ENCODE results near the gene NCSTN.
A peak's percentile ranks its signal among the peaks of the same experiment; 100 is the strongest.

Gene NCSTN

GRCh38 chr1:160342953-160343869, at the start of gene NCSTN, which contains the start of gene COPA:
Gene NCSTN (plus strand): TSS chr1:160343383. CDS start chr1:160343397, 14 bp downstream.
Gene COPA (minus strand): TSS chr1:160343250. CDS start chr1:160343170, 80 bp downstream.
- no peaks in the 10 kb centered on the region for H3K27me3 ChIP-seq (ENCODE audit: control insufficient read depth in 1 of 2, insufficient read depth in 2 of 2, low read length in 2 of 2)
- H3K36me3 ChIP-seq (ENCODE audit: control insufficient read depth in 2 of 2, insufficient read depth in 2 of 2, low read length in 2 of 2) = peaks cover 15 to 23% of the 10 kb centered on the region in 2 donors

GRCh38 chr1:160296036-160296435, 47.1 kb upstream of the NCSTN start:
- no peaks in the 10 kb centered on the region for H3K9me3 ChIP-seq (ENCODE audit: control insufficient read depth in 2 of 2, low read length in 2 of 2)
- H3K27ac ChIP-seq (ENCODE audit: low read length) = no peak overlapping the region
- H3K36me3 ChIP-seq (ENCODE audit: control insufficient read depth in 2 of 2, insufficient read depth in 2 of 2, low read length in 2 of 2) = peaks cover 79 to 80% of the 10 kb centered on the region in 2 donors
- H3K9ac ChIP-seq (ENCODE audit: low read length in 2 of 2) = no peak overlapping the region
- H3K27me3 ChIP-seq (ENCODE audit: control insufficient read depth in 1 of 2, insufficient read depth in 2 of 2, low read length in 2 of 2) = no peaks in the 10 kb centered on the region
- no peak overlapping the region for H3K4me3 ChIP-seq (ENCODE audit: low read length in 2 of 2)
- no peaks in the 10 kb centered on the region for H3K4me1 ChIP-seq (ENCODE audit: control insufficient read depth, insufficient read depth, low read length)

More at GRCh38 chr1:160342953-160343869, at the start of gene NCSTN, which contains the start of gene COPA:
- Histone ChIP-seq H3K4me3 (ENCODE audit: low read length in 2 of 2) (peak within 1 kb of the TSS; percentile 98), H3K9me3 (ENCODE audit: control insufficient read depth in 2 of 2, low read length in 2 of 2) (no peaks in the 10 kb centered on the region), H3K4me1 (ENCODE audit: control insufficient read depth, insufficient read depth, low read length) (peaks cover 16% of the 10 kb centered on the region), H3K27ac (ENCODE audit: low read length) (peak within 1 kb of the TSS; percentile 89), H3K9ac (ENCODE audit: low read length in 2 of 2) (peak within 1 kb of the TSS; percentile 99)

- Histone ChIP-seq H3K4me3 (ENCODE audit: low read length in 2 of 2) (no peak overlapping the region), H3K9ac (ENCODE audit: low read length in 2 of 2) (no peak overlapping the region), H3K27me3 (ENCODE audit: control insufficient read depth in 1 of 2, insufficient read depth in 2 of 2, low read length in 2 of 2) (no peaks in the 10 kb centered on the region), H3K27ac (ENCODE audit: low read length) (no peak overlapping the region), H3K4me1 (ENCODE audit: control insufficient read depth, insufficient read depth, low read length) (no peaks in the 10 kb centered on the region), H3K36me3 (ENCODE audit: control insufficient read depth in 2 of 2, insufficient read depth in 2 of 2, low read length in 2 of 2) (peaks cover 45 to 48% of the 10 kb centered on the region in 2 donors), H3K9me3 (ENCODE audit: control insufficient read depth in 2 of 2, low read length in 2 of 2) (no peaks in the 10 kb centered on the region)
Measured at GRCh38 chr1:160300173-160300572, 43.0 kb upstream of the NCSTN start.

- no peaks in the 10 kb centered on the region for H3K4me1 ChIP-seq (ENCODE audit: control insufficient read depth, insufficient read depth, low read length)
- peaks cover 50 to 61% of the 10 kb centered on the region in 2 donors for H3K36me3 ChIP-seq (ENCODE audit: control insufficient read depth in 2 of 2, insufficient read depth in 2 of 2, low read length in 2 of 2)
- no peak overlapping the region for H3K27ac ChIP-seq (ENCODE audit: low read length)
- no peaks in the 10 kb centered on the region for H3K9me3 ChIP-seq (ENCODE audit: control insufficient read depth in 2 of 2, low read length in 2 of 2)
- H3K9ac ChIP-seq (ENCODE audit: low read length in 2 of 2) = no peak overlapping the region
- no peaks in the 10 kb centered on the region for H3K27me3 ChIP-seq (ENCODE audit: control insufficient read depth in 1 of 2, insufficient read depth in 2 of 2, low read length in 2 of 2)
- no peak overlapping the region for H3K4me3 ChIP-seq (ENCODE audit: low read length in 2 of 2)
Measured at GRCh38 chr1:160307118-160307791, 35.9 kb upstream of the NCSTN start.

DNA sequence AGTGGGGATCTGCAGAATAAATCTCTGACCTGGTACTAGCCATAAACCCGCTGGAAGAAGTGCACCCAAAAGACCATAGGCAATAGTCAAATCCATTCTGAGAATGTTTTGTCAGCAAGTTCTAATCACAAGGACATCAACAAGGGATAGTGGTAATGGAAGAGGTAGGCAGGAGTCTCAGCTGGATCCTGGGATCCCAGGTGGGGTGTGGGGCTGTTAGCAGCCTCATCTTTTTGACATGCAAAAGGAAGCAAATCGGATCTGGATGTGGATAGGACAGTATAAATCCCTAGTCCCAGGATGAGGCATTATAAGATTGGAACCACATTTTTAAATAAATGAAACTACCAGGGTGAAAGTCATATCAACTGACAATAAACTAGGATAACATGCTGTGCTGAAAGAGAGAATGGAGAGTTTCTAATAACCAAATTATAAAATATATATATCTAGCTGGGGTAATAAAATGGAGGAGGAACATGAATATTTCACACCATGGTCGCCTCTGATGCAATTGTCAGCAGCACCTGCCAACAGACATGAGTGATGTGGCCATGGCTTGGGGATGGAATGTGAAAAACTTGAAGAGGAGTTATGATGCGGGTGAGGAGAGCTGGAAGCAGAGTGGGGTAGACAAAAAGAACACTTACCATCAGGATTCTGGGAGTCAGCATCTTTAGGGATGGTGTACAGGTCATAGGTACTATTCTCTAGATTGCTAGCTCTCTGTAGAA, 34.6 kb upstream of the NCSTN start:
- Histone ChIP-seq H3K27ac (ENCODE audit: low read length) (no peak overlapping the region), H3K4me1 (ENCODE audit: control insufficient read depth, insufficient read depth, low read length) (no peaks in the 10 kb centered on the region), H3K27me3 (ENCODE audit: control insufficient read depth in 1 of 2, insufficient read depth in 2 of 2, low read length in 2 of 2) (no peaks in the 10 kb centered on the region), H3K4me3 (ENCODE audit: low read length in 2 of 2) (no peak overlapping the region), H3K36me3 (ENCODE audit: control insufficient read depth in 2 of 2, insufficient read depth in 2 of 2, low read length in 2 of 2) (peaks cover 52 to 68% of the 10 kb centered on the region in 2 donors), H3K9ac (ENCODE audit: low read length in 2 of 2) (no peak overlapping the region), H3K9me3 (ENCODE audit: control insufficient read depth in 2 of 2, low read length in 2 of 2) (no peaks in the 10 kb centered on the region)

- Histone ChIP-seq H3K4me1 (ENCODE audit: control insufficient read depth, insufficient read depth, low read length) (no peaks in the 10 kb centered on the region), H3K4me3 (ENCODE audit: low read length in 2 of 2) (no peak overlapping the region), H3K27me3 (ENCODE audit: control insufficient read depth in 1 of 2, insufficient read depth in 2 of 2, low read length in 2 of 2) (no peaks in the 10 kb centered on the region), H3K36me3 (ENCODE audit: control insufficient read depth in 2 of 2, insufficient read depth in 2 of 2, low read length in 2 of 2) (peaks cover 52 to 66% of the 10 kb centered on the region in 2 donors), H3K27ac (ENCODE audit: low read length) (no peak overlapping the region), H3K9me3 (ENCODE audit: control insufficient read depth in 2 of 2, low read length in 2 of 2) (no peaks in the 10 kb centered on the region), H3K9ac (ENCODE audit: low read length in 2 of 2) (no peak overlapping the region)
Measured at GRCh38 chr1:160309185-160309557, 34.0 kb upstream of the NCSTN start.

DNA sequence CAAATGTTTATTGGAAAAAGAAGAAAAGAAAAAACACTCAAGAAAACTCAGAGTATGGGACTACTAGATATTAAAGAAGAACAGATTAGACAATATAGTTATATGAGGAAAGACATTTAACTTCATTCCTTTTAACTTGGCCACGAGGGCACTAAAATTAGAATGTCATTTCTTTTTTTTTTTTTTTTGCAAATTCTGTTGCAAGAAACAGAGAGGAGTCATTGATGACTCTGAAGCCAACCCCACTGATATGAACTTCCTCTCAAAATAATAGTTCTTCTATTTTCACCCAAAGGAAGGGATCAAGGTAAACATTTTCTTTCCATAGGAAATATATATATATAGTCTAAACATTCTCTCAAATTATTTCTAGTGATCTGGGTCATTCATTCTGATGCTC, 33.6 kb upstream of the NCSTN start:
- H3K27ac ChIP-seq (ENCODE audit: low read length) = no peak overlapping the region
- H3K27me3 ChIP-seq (ENCODE audit: control insufficient read depth in 1 of 2, insufficient read depth in 2 of 2, low read length in 2 of 2) = no peaks in the 10 kb centered on the region
- H3K36me3 ChIP-seq (ENCODE audit: control insufficient read depth in 2 of 2, insufficient read depth in 2 of 2, low read length in 2 of 2) = peaks cover 52 to 68% of the 10 kb centered on the region in 2 donors
- H3K9me3 ChIP-seq (ENCODE audit: control insufficient read depth in 2 of 2, low read length in 2 of 2) = no peaks in the 10 kb centered on the region
- H3K9ac ChIP-seq (ENCODE audit: low read length in 2 of 2) = no peak overlapping the region
- H3K4me3 ChIP-seq (ENCODE audit: low read length in 2 of 2) = no peak overlapping the region
- H3K4me1 ChIP-seq (ENCODE audit: control insufficient read depth, insufficient read depth, low read length) = no peaks in the 10 kb centered on the region

GRCh38 chr1:160315359-160315758, 27.8 kb upstream of the NCSTN start:
- Histone ChIP-seq H3K9ac (ENCODE audit: low read length in 2 of 2) (no peak overlapping the region), H3K36me3 (ENCODE audit: control insufficient read depth in 2 of 2, insufficient read depth in 2 of 2, low read length in 2 of 2) (peaks cover 30 to 45% of the 10 kb centered on the region in 2 donors), H3K4me3 (ENCODE audit: low read length in 2 of 2) (no peak overlapping the region), H3K27me3 (ENCODE audit: control insufficient read depth in 1 of 2, insufficient read depth in 2 of 2, low read length in 2 of 2) (no peaks in the 10 kb centered on the region), H3K27ac (ENCODE audit: low read length) (no peak overlapping the region), H3K9me3 (ENCODE audit: control insufficient read depth in 2 of 2, low read length in 2 of 2) (no peaks in the 10 kb centered on the region), H3K4me1 (ENCODE audit: control insufficient read depth, insufficient read depth, low read length) (no peaks in the 10 kb centered on the region)

- Histone ChIP-seq H3K36me3 (ENCODE audit: control insufficient read depth in 2 of 2, insufficient read depth in 2 of 2, low read length in 2 of 2) (peaks cover 30 to 45% of the 10 kb centered on the region in 2 donors), H3K4me1 (ENCODE audit: control insufficient read depth, insufficient read depth, low read length) (no peaks in the 10 kb centered on the region), H3K27ac (ENCODE audit: low read length) (no peak overlapping the region), H3K9me3 (ENCODE audit: control insufficient read depth in 2 of 2, low read length in 2 of 2) (no peaks in the 10 kb centered on the region), H3K4me3 (ENCODE audit: low read length in 2 of 2) (no peak overlapping the region), H3K27me3 (ENCODE audit: control insufficient read depth in 1 of 2, insufficient read depth in 2 of 2, low read length in 2 of 2) (no peaks in the 10 kb centered on the region), H3K9ac (ENCODE audit: low read length in 2 of 2) (no peak overlapping the region)
Measured at GRCh38 chr1:160322831-160323230, 20.4 kb upstream of the NCSTN start.

- Histone ChIP-seq H3K36me3 (ENCODE audit: control insufficient read depth in 2 of 2, insufficient read depth in 2 of 2, low read length in 2 of 2) (peaks cover 45 to 65% of the 10 kb centered on the region in 2 donors), H3K9me3 (ENCODE audit: control insufficient read depth in 2 of 2, low read length in 2 of 2) (no peaks in the 10 kb centered on the region), H3K4me3 (ENCODE audit: low read length in 2 of 2) (no peak overlapping the region)
Measured at GRCh38 chr1:160325252-160325651, 17.9 kb upstream of the NCSTN start.

More at GRCh38 chr1:160325252-160325651, 17.9 kb upstream of the NCSTN start:
- no peaks in the 10 kb centered on the region for H3K4me1 ChIP-seq (ENCODE audit: control insufficient read depth, insufficient read depth, low read length)
- no peak overlapping the region for H3K27ac ChIP-seq (ENCODE audit: low read length)
- H3K27me3 ChIP-seq (ENCODE audit: control insufficient read depth in 1 of 2, insufficient read depth in 2 of 2, low read length in 2 of 2) = no peaks in the 10 kb centered on the region
- no peak overlapping the region for H3K9ac ChIP-seq (ENCODE audit: low read length in 2 of 2)

Measured in stomach smooth muscle (tissue), 2 donors.